ENCODE results near the gene MEF2D. TPM values are rescaled to one million over a fixed set of nuclear protein-coding genes. Genes with fewer than 3 reads are reported as not detected.
A peak's percentile ranks its signal among the peaks of the same experiment; 100 is the strongest.

MEF2D gene
- total and polyA plus RNA-seq, 2 experiments from 2014 or later: 23.6 to 34.1 TPM

DNA sequence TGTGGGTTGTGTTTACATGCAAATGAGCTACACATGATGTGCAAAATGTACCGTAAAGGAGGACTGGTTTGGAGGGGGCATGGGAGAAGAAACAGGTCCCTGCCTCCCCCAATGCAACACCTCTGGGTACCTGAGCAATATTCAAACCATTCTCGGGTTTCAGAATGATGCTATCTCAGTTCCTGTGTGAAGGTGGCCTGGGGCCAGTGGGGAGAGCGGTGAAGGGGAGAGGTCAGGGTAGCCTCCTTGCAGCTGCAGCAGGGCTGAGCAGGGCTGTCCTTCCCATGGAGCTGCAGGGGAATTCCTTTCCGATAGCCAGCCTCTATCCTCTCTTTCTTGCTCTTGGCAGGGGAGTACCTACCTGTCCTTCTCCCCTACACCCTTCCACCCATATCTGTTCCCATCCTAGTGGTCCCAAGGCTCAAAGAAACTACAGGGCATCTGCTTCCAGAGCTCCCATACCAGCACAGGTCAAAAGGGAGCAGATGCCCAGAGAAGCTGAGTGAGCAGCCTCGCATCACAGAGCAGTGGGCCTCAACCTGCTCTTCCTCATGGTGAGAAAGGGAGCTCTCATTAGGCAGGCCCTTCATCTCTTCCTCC, 11.9 kb downstream of the MEF2D start:
- Histone ChIP-seq H3K36me3 (ENCODE audit: low read depth) (no peaks in the 10 kb centered on the region), H3K9me2 (ENCODE audit: insufficient read depth) (no peaks in the 10 kb centered on the region), H3K27me3 (replicated peaks; ENCODE audit: insufficient read depth) (no peaks in the 10 kb centered on the region), H3K9me3 (ENCODE audit: low read depth) (no peaks in the 10 kb centered on the region), H3K27ac (no peak overlapping the region), H3K4me3 (no peak overlapping the region), H4K20me1 (ENCODE audit: insufficient read depth) (peaks cover 31% of the 10 kb centered on the region), H3F3A (ENCODE audit: insufficient read depth) (0 out of 2 replicates have a peak, but pooled peaks cover 4% of the 10 kb centered on the region), H3K4me1 (ENCODE audit: insufficient read depth) (peaks cover 50% of the 10 kb centered on the region), H2AFZ (no peak overlapping the region), H3K79me2 (ENCODE audit: insufficient read depth) (peaks cover 100% of the 10 kb centered on the region), H3K4me2 (ENCODE audit: unreplicated experiment) (no peak overlapping the region), H3K9ac (no peak overlapping the region)
- WGBS, 2 experiments (ENCODE audit: low coverage in 1 of 2, low lambda C conversion rate in 2 of 2, missing lambda C conversion rate in 2 of 2): 88 to 94% methylated on average over 5 of the region's 5 CpGs
- in situ Hi-C loops (cut with MboI): no loop called here
- TF ChIP-seq EZH2 (IDR thresholded peaks at IDR 0.05; ENCODE audit: insufficient read depth, poor library complexity, severe bottlenecking): no peak
- TF ChIP-seq EZH2phosphoT487 (IDR thresholded peaks at IDR 0.05; ENCODE audit: insufficient read depth, low read depth): no peak
- DNase-seq: no peak

GRCh38 chr1:156487862-156488261, 12.7 kb downstream of the MEF2D start:
- peaks cover 42% of the 10 kb centered on the region for H3K4me1 ChIP-seq (ENCODE audit: insufficient read depth)
- no peak overlapping the region for H2AFZ ChIP-seq
- H3K27ac ChIP-seq: no peak overlapping the region
- 0 out of 2 replicates have a peak, but pooled peaks cover 4% of the 10 kb centered on the region for H3F3A ChIP-seq (ENCODE audit: insufficient read depth)
- in situ Hi-C loops (cut with MboI): no loop called here
- H3K79me2 ChIP-seq (ENCODE audit: insufficient read depth): peaks cover 100% of the 10 kb centered on the region
- no peaks in the 10 kb centered on the region for H3K9me3 ChIP-seq (ENCODE audit: low read depth)
- TF ChIP-seq EZH2phosphoT487 (IDR thresholded peaks at IDR 0.05; ENCODE audit: insufficient read depth, low read depth) (no peak), EZH2 (IDR thresholded peaks at IDR 0.05; ENCODE audit: insufficient read depth, poor library complexity, severe bottlenecking) (no peak)
- no peaks in the 10 kb centered on the region for H3K27me3 ChIP-seq (replicated peaks; ENCODE audit: insufficient read depth)
- H3K9me2 ChIP-seq (ENCODE audit: insufficient read depth): no peaks in the 10 kb centered on the region
- peak overlapping the region; percentile 12 for H3K4me2 ChIP-seq (ENCODE audit: unreplicated experiment)
- H3K9ac ChIP-seq: no peak overlapping the region
- WGBS, 2 experiments (ENCODE audit: low coverage in 1 of 2, low lambda C conversion rate in 2 of 2, missing lambda C conversion rate in 2 of 2): 86 to 87% methylated on average over 4 of the region's 4 CpGs
- H3K4me3 ChIP-seq: no peak overlapping the region
- H4K20me1 ChIP-seq (ENCODE audit: insufficient read depth): peaks cover 31% of the 10 kb centered on the region
- H3K36me3 ChIP-seq (ENCODE audit: low read depth): 0 out of 2 replicates have a peak, but pooled peaks cover 2% of the 10 kb centered on the region
- no peak for DNase-seq

GRCh38 chr1:156486421-156487344, 13.9 kb downstream of the MEF2D start:
- Histone ChIP-seq H2AFZ (no peak overlapping the region), H3K36me3 (ENCODE audit: low read depth) (peaks cover 9% of the 10 kb centered on the region; the same call in 1 of the 2 replicates), H4K20me1 (ENCODE audit: insufficient read depth) (peaks cover 27% of the 10 kb centered on the region; the same call in 1 of the 2 replicates), H3K27me3 (replicated peaks; ENCODE audit: insufficient read depth) (no peaks in the 10 kb centered on the region), H3K9ac (no peak overlapping the region), H3K79me2 (ENCODE audit: insufficient read depth) (peaks cover 100% of the 10 kb centered on the region), H3K9me2 (ENCODE audit: insufficient read depth) (no peaks in the 10 kb centered on the region), H3K4me2 (ENCODE audit: unreplicated experiment) (no peak overlapping the region), H3K9me3 (ENCODE audit: low read depth) (no peaks in the 10 kb centered on the region), H3K4me3 (no peak overlapping the region), H3K4me1 (ENCODE audit: insufficient read depth) (peaks cover 31% of the 10 kb centered on the region), H3F3A (ENCODE audit: insufficient read depth) (0 out of 2 replicates have a peak, but pooled peaks cover 4% of the 10 kb centered on the region), H3K27ac (no peak overlapping the region)
- no peak for TF ChIP-seq EZH2phosphoT487 (IDR thresholded peaks at IDR 0.05; ENCODE audit: insufficient read depth, low read depth)
- no peak for TF ChIP-seq EZH2 (IDR thresholded peaks at IDR 0.05; ENCODE audit: insufficient read depth, poor library complexity, severe bottlenecking)
- no peak for DNase-seq
- in situ Hi-C loops (cut with MboI): no loop called here
- WGBS, 2 experiments (ENCODE audit: low coverage in 1 of 2, low lambda C conversion rate in 2 of 2, missing lambda C conversion rate in 2 of 2): 78 to 83% methylated on average over 5 to 7 of the region's 7 CpGs

DNA sequence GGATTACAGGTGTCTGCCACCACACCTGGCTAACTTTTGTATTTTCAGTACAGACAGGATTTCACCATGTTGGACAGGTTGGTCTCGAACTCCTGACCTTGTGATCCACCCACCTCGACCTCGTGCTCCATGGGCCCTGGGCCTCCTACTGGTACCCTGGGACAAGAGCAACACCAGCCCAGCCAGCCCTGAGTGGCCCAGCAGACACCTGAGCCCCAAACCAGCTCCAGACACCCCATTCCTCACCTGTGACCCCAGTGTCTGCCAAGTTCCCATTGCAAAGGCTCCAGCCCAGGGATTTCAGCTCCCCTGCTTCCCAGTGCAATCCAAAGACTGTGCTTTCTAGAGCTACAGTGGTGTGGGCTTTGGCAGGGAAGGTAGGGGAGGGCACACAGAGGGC, 14.6 kb downstream of the MEF2D start:
- H3K9ac ChIP-seq: no peak overlapping the region
- H3K79me2 ChIP-seq (ENCODE audit: insufficient read depth): peaks cover 100% of the 10 kb centered on the region
- H3K9me2 ChIP-seq (ENCODE audit: insufficient read depth): no peaks in the 10 kb centered on the region
- no peak for TF ChIP-seq EZH2phosphoT487 (IDR thresholded peaks at IDR 0.05; ENCODE audit: insufficient read depth, low read depth)
- TF ChIP-seq EZH2 (IDR thresholded peaks at IDR 0.05; ENCODE audit: insufficient read depth, poor library complexity, severe bottlenecking): no peak
- H2AFZ ChIP-seq: no peak overlapping the region
- no peak for DNase-seq
- H3K36me3 ChIP-seq (ENCODE audit: low read depth): peaks cover 15% of the 10 kb centered on the region; the same call in 1 of the 2 replicates
- in situ Hi-C loops (cut with MboI): no loop called here
- H3K27ac ChIP-seq: no peak overlapping the region
- 76 to 85% methylated on average over 3 of the region's 3 CpGs for WGBS, 2 experiments (ENCODE audit: low coverage in 1 of 2, low lambda C conversion rate in 2 of 2, missing lambda C conversion rate in 2 of 2)
- 0 out of 2 replicates have a peak, but pooled peaks cover 4% of the 10 kb centered on the region for H3F3A ChIP-seq (ENCODE audit: insufficient read depth)
- no peak overlapping the region for H3K4me3 ChIP-seq
- H3K9me3 ChIP-seq (ENCODE audit: low read depth): no peaks in the 10 kb centered on the region
- H3K4me1 ChIP-seq (ENCODE audit: insufficient read depth): peaks cover 28% of the 10 kb centered on the region
- H4K20me1 ChIP-seq (ENCODE audit: insufficient read depth): peaks cover 27% of the 10 kb centered on the region; the same call in 1 of the 2 replicates
- H3K27me3 ChIP-seq (replicated peaks; ENCODE audit: insufficient read depth): no peaks in the 10 kb centered on the region
- H3K4me2 ChIP-seq (ENCODE audit: unreplicated experiment): no peak overlapping the region
